Fibroblast of villous mesenchyme (primary cell): ENCODE results near the gene C7. TPM values are rescaled to one million over a fixed set of nuclear protein-coding genes. Genes with fewer than 3 reads are reported as not detected.
"Not testable (repeated sequence)": the region's sequence is repeated elsewhere in the genome, so short reads cannot be mapped to it uniquely, and the experiment has no call there.

ENCODE experiments used
- DNase-seq: peaks from one replicate; pipeline ENCODE4 v3.0.0-alpha.2; 2010; ENCODE audit warnings: low read depth
- H3K4me3 ChIP-seq: 2 replicates; pipeline ENCODE4 v1.5.1; 2011; ENCODE audit warnings: low read depth, mild to moderate bottlenecking, low read length
- CTCF ChIP-seq: IDR thresholded peaks from 2 replicates; pipeline ENCODE4 v1.5.1; 2012; ENCODE audit warnings: low read depth, mild to moderate bottlenecking, low read length; ENCODE audit not compliant: insufficient read depth
- total RNA-seq: library from RNA; depleted of rRNA; stranded (reverse); fragments of >200 nt; gene quantifications from 2 replicates; pipeline ENCODE4 v1.2.3, GENCODE V29; 2012

Gene C7
- total RNA-seq, 1 donor, result not detected

GRCh38 chr5:40875958-40876357 lies 33.3 kb upstream of the C7 start:
- DNase-seq, result no peak
- no peak for TF ChIP-seq CTCF
- no peak overlapping the region for H3K4me3 ChIP-seq

- H3K4me3 ChIP-seq, result no peak overlapping the region
- no peak for DNase-seq
- no peak for TF ChIP-seq CTCF
These were observed 31.8 kb upstream of the C7 start for GRCh38 chr5:40877371-40877988.

- no peak overlapping the region for H3K4me3 ChIP-seq
- peak; percentile 38 for DNase-seq
- peak; percentile 49 for TF ChIP-seq CTCF
These were observed 29.9 kb upstream of the C7 start for GRCh38 chr5:40879163-40879942.

- no peak for TF ChIP-seq CTCF
- H3K4me3 ChIP-seq, result no peak overlapping the region
- no peak for DNase-seq
These were observed 27.0 kb upstream of the C7 start for GRCh38 chr5:40882291-40882690.

- not testable (repeated sequence) for DNase-seq, H3K4me3 ChIP-seq
These were observed 26.2 kb upstream of the C7 start for GRCh38 chr5:40883051-40883450.

GRCh38 chr5:40895440-40896425 lies 13.6 kb upstream of the C7 start:
- not testable (repeated sequence) for DNase-seq, H3K4me3 ChIP-seq

GRCh38 chr5:40904205-40904993 lies 4.9 kb upstream of the C7 start:
- TF ChIP-seq CTCF, result peak; percentile 99
- no peak overlapping the region for H3K4me3 ChIP-seq
- DNase-seq, result peak; percentile 71
